Mucosa of stomach (tissue), 1 donor: ENCODE measurements around the gene MANSC1.
A peak's percentile ranks its signal among the peaks of the same experiment; 100 is the strongest.
"Not testable (repeated sequence)": the region's sequence is repeated elsewhere in the genome, so short reads cannot be mapped to it uniquely, and the experiment has no call there.

ENCODE experiments used
- H3K27me3 ChIP-seq: one replicate; pipeline ENCODE4 v1.7.0; 2013; ENCODE audit warnings: mild to moderate bottlenecking, low read length; ENCODE audit not compliant: control insufficient read depth, insufficient read depth
- H3K36me3 ChIP-seq: one replicate; pipeline ENCODE4 v1.7.0; 2013; ENCODE audit warnings: low read length; ENCODE audit not compliant: control insufficient read depth, insufficient read depth
- H3K4me1 ChIP-seq: one replicate; pipeline ENCODE4 v1.7.0; 2013; ENCODE audit warnings: mild to moderate bottlenecking, low read length; ENCODE audit not compliant: control insufficient read depth, insufficient read depth
- H3K4me3 ChIP-seq: one replicate; pipeline ENCODE4 v1.7.0; 2013; ENCODE audit warnings: low read length
- H3K9ac ChIP-seq: one replicate; pipeline ENCODE4 v1.7.0; 2013; ENCODE audit warnings: mild to moderate bottlenecking, low read length, moderate library complexity
- H3K9me3 ChIP-seq: one replicate; pipeline ENCODE4 v1.7.0; 2013; ENCODE audit warnings: mild to moderate bottlenecking, low read length, moderate library complexity; ENCODE audit not compliant: control insufficient read depth
- donor health status: Pancreatic carcinoma.

MANSC1 gene

DNA sequence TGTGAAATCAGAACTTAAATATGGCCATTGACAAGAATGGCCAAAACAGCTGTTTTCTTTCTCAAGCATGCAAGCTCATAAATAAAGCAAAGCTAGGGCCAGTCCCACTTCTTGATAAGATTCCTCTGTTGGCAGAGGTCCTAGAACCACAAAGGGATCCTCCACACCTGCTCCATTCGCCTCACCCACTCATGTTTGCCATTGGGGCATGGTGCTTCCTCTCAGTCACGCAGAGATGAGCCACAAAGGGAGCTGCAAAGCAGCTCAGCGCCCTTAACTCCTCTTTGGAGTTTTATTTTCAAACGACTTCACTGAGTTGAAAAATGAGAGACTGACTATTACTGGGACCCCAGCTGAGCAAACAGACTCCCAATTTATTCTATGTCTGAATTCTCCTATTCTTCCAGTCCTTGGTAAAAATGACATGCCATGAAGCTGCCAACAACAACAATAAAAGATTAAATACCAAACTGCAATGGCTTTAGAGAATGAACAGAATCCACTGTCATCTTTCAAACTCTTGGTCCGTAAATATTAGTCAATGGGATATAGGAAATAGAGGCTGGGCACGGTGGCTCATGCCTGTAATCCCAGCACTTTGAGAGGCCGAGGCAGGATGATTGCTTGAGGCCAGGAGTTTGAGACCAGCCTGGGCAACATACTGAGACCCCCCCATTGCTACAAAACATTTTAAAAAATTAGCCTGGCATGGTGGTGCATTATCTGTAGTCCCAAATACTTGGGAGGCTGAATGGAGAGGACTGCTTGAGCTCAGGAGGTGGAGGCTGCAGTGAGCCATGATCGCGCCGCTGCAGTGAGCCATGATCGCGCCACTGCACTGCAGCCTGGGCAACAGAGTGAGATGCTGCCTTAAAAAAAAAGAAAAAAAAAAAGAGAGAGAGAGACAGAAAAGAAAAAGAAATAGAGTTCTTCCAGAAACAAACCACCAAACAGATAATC lies 16.4 kb downstream of the MANSC1 start:
- Histone ChIP-seq H3K9me3 (no peaks in the 10 kb centered on the region), H3K36me3 (peaks cover 6% of the 10 kb centered on the region), H3K9ac (no peak overlapping the region), H3K4me1 (peaks cover 46% of the 10 kb centered on the region), H3K27me3 (no peaks in the 10 kb centered on the region), H3K4me3 (peak overlapping the region; percentile 2)

DNA sequence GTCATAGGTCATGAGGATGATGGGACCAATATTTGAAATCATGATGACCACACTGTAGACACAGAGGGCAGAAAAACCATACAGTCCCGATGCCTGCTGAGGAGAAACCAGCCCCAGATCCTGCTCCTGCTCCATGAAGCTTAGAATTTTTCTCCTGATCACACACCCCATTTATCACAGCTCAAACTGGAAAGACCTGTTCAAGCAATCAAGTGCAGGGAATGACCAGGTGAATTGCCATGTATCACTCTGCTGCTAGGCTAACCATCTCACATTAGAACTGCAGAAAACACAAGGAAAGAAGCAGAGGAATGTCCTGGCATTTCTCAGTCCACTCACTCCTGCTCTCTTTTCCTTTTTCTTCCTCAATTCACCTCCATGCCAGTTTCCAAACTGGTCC lies 18.1 kb downstream of the MANSC1 start:
- Histone ChIP-seq H3K4me1 (peaks cover 55% of the 10 kb centered on the region), H3K9ac (peak overlapping the region; percentile 32), H3K9me3 (no peaks in the 10 kb centered on the region), H3K36me3 (peaks cover 6% of the 10 kb centered on the region), H3K4me3 (no peak overlapping the region), H3K27me3 (no peaks in the 10 kb centered on the region)

DNA sequence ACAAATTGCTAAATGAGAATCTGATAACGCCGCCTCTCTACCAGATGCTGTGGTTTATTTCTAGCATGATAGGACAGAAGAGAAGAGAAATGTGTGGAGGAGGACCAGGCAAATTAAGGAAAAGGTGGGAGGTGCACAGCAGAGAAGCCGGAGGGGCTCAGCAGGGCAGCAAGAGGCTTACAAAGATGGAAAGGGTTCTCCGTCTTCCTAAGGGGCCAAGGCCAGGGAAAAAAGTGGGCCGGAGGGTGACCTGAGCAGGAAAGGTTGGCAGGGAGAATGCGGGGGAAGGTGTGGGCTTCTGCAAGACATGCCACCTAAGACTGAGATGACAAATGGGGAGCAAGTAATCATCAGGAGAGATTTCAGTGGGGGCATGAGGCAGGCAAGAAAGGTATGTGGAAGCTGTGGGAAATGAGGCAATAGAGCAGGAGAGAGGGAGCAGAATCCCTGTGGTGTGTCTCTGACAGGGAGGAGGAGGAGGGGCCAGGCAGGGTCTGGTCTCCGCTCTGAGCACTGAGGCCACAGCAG lies 18.7 kb downstream of the MANSC1 start:
- Histone ChIP-seq H3K9me3 (no peaks in the 10 kb centered on the region), H3K9ac (peak overlapping the region; percentile 32), H3K4me3 (no peak overlapping the region), H3K36me3 (peaks cover 6% of the 10 kb centered on the region), H3K4me1 (peaks cover 55% of the 10 kb centered on the region), H3K27me3 (no peaks in the 10 kb centered on the region)

DNA sequence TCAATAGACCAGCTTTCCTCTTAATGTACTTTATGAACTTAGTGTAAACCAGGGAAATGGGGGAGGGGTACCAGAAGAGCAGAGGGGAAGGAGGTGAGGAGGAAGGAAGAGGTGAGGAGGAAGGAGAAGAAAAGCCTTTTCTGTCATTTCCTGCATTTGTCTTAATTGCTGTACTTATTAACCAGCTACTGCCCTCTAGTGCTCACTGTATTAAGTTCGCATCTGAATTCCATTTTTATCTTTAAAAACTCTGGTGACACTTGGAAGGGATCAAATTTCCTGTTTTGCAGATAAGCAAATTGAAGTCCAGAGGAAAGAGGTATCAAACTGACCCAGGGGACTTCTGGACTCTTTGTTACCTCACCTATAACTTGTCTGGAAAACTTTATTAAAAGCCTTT lies 22.2 kb downstream of the MANSC1 start:
- peaks cover 6% of the 10 kb centered on the region for H3K36me3 ChIP-seq
- H3K4me3 ChIP-seq: no peak overlapping the region
- H3K9ac ChIP-seq: peak overlapping the region; percentile 52
- peaks cover 33% of the 10 kb centered on the region for H3K4me1 ChIP-seq
- no peaks in the 10 kb centered on the region for H3K9me3 ChIP-seq
- H3K27me3 ChIP-seq: no peaks in the 10 kb centered on the region

DNA sequence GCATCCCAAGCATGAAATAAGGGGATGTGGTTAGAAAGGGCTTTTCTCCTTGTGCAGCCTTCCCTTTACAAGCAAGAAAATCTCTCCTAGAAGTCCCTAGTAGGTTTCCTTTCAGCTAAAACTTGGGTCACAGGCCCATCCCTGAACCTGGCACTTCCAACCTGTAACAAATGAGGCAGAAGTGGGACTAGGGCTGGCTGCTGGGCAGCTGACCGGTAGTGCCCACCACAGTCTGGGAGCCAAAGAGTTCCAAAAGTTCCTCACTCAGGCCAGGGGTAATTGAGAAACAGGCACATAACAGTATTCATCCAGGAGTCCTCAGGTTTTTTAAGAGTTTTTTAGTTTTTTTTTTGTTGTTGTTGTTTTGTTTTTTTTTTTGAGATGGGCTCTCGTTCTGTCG lies 23.8 kb downstream of the MANSC1 start:
- Histone ChIP-seq H3K9ac (no peak overlapping the region), H3K4me3 (no peak overlapping the region), H3K9me3 (no peaks in the 10 kb centered on the region), H3K27me3 (no peaks in the 10 kb centered on the region), H3K4me1 (peaks cover 19% of the 10 kb centered on the region), H3K36me3 (peaks cover 6% of the 10 kb centered on the region)

DNA sequence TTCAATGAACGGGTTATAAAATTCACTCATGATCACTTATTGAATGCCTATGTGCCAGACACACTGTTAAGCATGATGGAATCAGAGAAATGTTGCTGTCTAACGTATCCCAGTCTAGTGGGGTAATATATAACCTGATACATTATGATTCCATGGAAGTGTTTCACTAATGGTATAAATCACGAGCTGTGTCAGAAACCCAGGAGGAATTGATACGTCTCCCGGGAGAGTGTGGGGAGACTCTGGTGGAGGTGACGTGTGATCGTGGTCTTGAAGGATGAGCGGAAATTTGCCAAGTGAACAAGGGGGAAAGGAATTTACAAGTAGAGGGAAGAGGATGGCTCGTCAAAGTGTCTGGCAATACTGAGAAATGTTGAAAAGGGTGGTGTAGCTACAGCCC lies 26.5 kb downstream of the MANSC1 start:
- peaks cover 9% of the 10 kb centered on the region for H3K4me1 ChIP-seq
- H3K9me3 ChIP-seq: no peaks in the 10 kb centered on the region

DNA sequence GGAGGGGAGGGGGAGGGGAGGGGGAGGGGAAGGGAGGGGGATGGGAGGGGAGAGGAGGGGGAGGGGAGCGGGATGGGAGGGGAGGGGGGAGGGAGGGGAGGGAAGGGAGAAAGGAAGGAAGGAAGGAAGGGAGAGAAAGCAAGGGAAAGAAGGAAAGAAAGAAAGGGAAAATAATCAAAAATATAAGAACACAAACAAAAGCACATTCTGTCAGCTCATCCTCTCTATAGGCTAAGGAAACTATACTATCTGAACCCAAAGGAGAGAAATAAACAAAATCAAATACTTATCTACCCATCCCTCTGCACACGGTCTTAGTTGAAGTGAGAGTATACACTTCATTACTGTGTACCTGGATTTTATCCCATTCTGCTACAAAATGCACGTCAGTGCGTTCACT lies 26.9 kb downstream of the MANSC1 start:
- Histone ChIP-seq H3K4me3 (no peak overlapping the region), H3K4me1 (peaks cover 9% of the 10 kb centered on the region), H3K27me3 (no peaks in the 10 kb centered on the region), H3K9me3 (no peaks in the 10 kb centered on the region), H3K36me3 (no peaks in the 10 kb centered on the region), H3K9ac (no peak overlapping the region)

More for the DNA sequence above, 26.5 kb downstream of the MANSC1 start:
- Histone ChIP-seq H3K36me3 (no peaks in the 10 kb centered on the region), H3K4me3 (no peak overlapping the region), H3K9ac (no peak overlapping the region), H3K27me3 (no peaks in the 10 kb centered on the region)

DNA sequence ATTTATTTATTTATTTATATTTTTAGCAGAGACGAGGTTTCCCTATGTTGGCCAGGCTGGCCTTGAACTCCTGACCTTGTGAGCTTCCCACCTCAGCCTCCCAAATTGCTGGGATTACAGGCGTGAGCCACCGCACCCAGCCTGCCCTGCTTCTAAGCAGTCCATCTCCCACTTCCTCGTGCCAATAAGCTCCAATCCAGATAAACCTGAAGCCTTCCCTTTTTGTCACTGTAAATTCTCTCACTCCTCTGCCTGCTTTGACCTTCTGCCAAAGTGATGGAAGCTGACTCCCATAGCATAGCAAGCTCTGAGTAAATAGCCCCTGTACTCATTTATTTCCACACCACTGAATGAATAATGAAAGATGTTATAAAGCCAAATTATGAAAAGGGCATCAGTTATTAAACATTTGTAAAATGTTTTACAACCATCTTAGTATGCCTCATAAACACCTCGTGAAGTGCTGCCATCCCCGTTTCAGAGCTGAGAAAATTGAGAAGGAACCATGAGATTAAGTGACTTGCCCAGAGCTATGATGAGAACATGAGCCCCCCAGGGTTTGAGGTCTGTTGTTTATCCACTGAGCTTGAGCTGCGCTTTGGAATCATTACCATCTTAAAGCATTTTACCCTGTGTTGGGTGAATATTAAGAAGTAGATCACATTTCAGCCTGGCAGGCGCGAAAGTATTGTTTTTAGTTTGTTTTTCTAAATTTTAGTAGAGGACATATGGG lies 30.4 kb downstream of the MANSC1 start:
- peaks cover 6% of the 10 kb centered on the region for H3K4me1 ChIP-seq
- no peak overlapping the region for H3K9ac ChIP-seq
- no peaks in the 10 kb centered on the region for H3K9me3 ChIP-seq
- H3K36me3 ChIP-seq: no peaks in the 10 kb centered on the region
- H3K27me3 ChIP-seq: no peaks in the 10 kb centered on the region
- H3K4me3 ChIP-seq: peak overlapping the region; percentile 22

DNA sequence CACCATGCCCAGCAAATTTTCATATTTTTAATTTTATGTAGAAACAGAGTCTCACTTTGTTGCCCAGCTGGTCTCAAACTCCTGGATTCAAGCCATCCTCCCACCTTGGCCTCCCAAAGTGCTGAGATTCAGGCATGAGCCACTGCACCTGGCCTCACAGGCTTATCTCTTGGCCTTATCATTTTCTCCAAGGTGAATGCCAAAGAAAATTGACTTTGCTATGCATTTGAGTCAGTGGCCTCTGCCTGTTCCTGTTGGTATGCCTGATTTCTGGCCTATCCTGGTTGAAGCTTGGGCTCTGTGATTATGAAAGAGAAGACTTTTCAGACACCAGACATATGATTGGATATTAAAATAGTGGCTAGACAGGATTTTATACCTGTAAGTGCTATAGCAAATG lies 34.2 kb downstream of the MANSC1 start:
- Histone ChIP-seq H3K4me3 (no peak overlapping the region), H3K9me3 (no peaks in the 10 kb centered on the region)

DNA sequence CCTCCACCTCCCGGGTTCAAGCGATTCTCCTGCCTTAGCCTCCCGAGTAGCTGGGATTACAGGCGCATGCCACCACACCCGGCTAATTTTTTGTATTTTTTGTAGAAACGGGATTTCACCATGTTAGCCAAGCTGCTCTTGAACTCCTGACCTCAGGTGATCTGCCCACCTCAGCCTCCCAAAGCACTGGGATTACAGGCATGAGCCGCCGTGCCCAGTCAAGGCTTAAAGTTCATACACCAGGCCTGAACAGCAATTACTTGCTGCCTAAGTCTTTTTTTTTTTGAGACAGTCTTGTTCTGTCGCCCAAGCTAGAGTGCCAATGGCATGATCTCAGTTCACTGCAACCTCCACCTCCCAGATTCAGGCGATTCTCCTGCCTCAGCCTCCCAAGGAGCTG lies 39.3 kb downstream of the MANSC1 start:
- not testable (repeated sequence) for H3K36me3 ChIP-seq, H3K9ac ChIP-seq, H3K9me3 ChIP-seq, H3K27me3 ChIP-seq, H3K4me1 ChIP-seq, H3K4me3 ChIP-seq

More for the DNA sequence above, 34.2 kb downstream of the MANSC1 start:
- H3K36me3 ChIP-seq: no peaks in the 10 kb centered on the region
- H3K4me1 ChIP-seq: peaks cover 14% of the 10 kb centered on the region
- no peak overlapping the region for H3K9ac ChIP-seq
- H3K27me3 ChIP-seq: no peaks in the 10 kb centered on the region

DNA sequence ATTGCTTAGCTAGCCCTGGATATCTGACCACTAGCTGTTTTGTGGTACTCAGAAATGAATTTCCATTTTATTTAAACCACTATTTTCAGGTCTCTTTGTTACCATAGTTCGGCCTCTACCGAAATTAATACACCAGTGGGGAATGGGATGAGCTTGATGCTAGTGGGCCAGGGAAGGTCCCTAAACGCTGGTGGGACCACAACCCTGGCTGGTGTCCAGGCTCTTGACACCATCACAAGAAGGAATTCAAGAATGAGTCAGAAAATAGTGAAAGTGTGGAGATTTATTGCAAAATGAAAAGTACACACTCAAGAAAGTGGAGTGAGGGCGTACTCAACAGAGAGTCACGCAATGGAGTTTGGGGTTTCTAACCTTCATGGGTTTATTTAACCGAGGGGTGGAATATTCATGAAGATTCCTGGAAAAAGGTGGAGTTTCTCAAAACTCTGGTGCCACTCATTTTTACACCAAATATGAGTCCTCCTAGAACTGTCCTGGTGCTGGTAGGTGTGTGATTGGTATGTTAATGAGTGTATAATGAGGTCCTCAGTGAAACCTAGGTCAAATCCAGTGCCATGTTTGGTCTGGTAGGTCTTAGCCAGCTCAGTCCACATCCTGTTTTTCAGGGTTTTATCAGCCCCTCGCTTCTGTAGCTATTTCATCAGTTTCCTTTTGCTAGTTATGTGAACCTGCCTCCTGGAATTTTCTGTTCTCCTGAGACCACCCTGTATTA lies 44.3 kb downstream of the MANSC1 start:
- H3K36me3 ChIP-seq: no peaks in the 10 kb centered on the region
- H3K4me3 ChIP-seq: no peak overlapping the region
- no peaks in the 10 kb centered on the region for H3K9me3 ChIP-seq
- no peaks in the 10 kb centered on the region for H3K4me1 ChIP-seq
- no peaks in the 10 kb centered on the region for H3K27me3 ChIP-seq
- H3K9ac ChIP-seq: no peak overlapping the region
